Lung (tissue), 12 donors: ENCODE data around the gene PPIP5K1. TPM values are rescaled to one million over a fixed set of nuclear protein-coding genes. Genes with fewer than 3 reads are reported as not detected.
A peak's percentile ranks its signal among the peaks of the same experiment; 100 is the strongest.

Experiments used
- ATAC-seq: fragments of 200-7000 bp; cut with Tn5 transposase; one replicate; pipeline ENCODE4 v1.9.1; 2020; ENCODE audit warnings: moderate number of reproducible peaks; ENCODE audit not compliant: insufficient read depth, low FRiP score
- DNase-seq, 3 donors: peaks; one replicate each; pipeline ENCODE4 v3.0.0-alpha.2; 2013 to 2017
- H3K27ac ChIP-seq, 2 donors: one replicate each; pipeline ENCODE4 v1.5.1; 2013; ENCODE audit warnings: mild to moderate bottlenecking in 2 of 2, moderate library complexity in 2 of 2, control low read depth in 1 of 2, inconsistent platforms in 1 of 2, low read depth in 1 of 2, low read length in 1 of 2
- H3K27me3 ChIP-seq, 3 donors: one replicate each; pipeline ENCODE4 v1.5.1; 2013; ENCODE audit warnings: low read length in 2 of 3; ENCODE audit not compliant: control insufficient read depth in 3 of 3, insufficient read depth in 3 of 3
- H3K36me3 ChIP-seq, 4 donors: one replicate each; pipeline ENCODE4 v1.5.1; 2013; ENCODE audit warnings: low read length in 4 of 4, mild to moderate bottlenecking in 1 of 4, moderate library complexity in 1 of 4; ENCODE audit not compliant: control insufficient read depth in 4 of 4, insufficient read depth in 4 of 4
- H3K4me1 ChIP-seq, 5 donors: one replicate each; pipeline ENCODE4 v1.5.1; 2013; ENCODE audit warnings: low read length in 5 of 5, mild to moderate bottlenecking in 2 of 5, moderate library complexity in 1 of 5; ENCODE audit not compliant: control insufficient read depth in 5 of 5, insufficient read depth in 5 of 5
- H3K4me3 ChIP-seq: one replicate; pipeline ENCODE4 v1.5.1; 2013; ENCODE audit warnings: mild to moderate bottlenecking, control low read depth, moderate library complexity
- H3K9ac ChIP-seq, 2 donors: one replicate each; pipeline ENCODE4 v1.5.1; 2013; ENCODE audit warnings: low read length in 2 of 2, control low read depth in 1 of 2; ENCODE audit not compliant: insufficient read depth in 1 of 2
- H3K9me3 ChIP-seq, 4 donors: one replicate each; pipeline ENCODE4 v1.5.1; 2013; ENCODE audit warnings: low read length in 3 of 4, mild to moderate bottlenecking in 1 of 4, moderate library complexity in 1 of 4; ENCODE audit not compliant: control insufficient read depth in 4 of 4, insufficient read depth in 3 of 4
- CTCF ChIP-seq: IDR thresholded peaks from 2 replicates; pipeline ENCODE4 v1.5.1; 2012; ENCODE audit warnings: mild to moderate bottlenecking; ENCODE audit errors: control extremely low read depth, extremely low read depth
- WGBS, 2 donors: extraction: QIAGEN DNeasy Blood & Tissue Kit; methylation state at CpG; one replicate each; pipeline ENCODE4 v1.1.7; 2013; 5-methylcytosine and 5-hydroxymethylcytosine counted together
- polyA plus RNA-seq, 2 donors: library from polyadenylated mRNA; stranded (reverse); fragments of 200-250 nt; gene quantifications; one replicate each; pipeline ENCODE4 v1.2.1, GENCODE V29; 2013
- total RNA-seq, 2 donors: library from RNA; depleted of rRNA in 1 of 2; stranded (reverse); fragments of >200 nt in 1 of 2; gene quantifications; one replicate each; pipeline ENCODE4 v1.2.1, GENCODE V29; 2014 to 2021
- donor health status: control.
- donor health status: control.
- donor health status: Bipolar disorder and iron deficiency.
- donor health status: healthy.
- donor health status: DM: yes; HTN: yes; CAD: no.

PPIP5K1 gene
- total and polyA plus RNA-seq, 4 donors: 8.0 to 40.2 (median 16.4) TPM

GRCh38 chr15:43509660-43510199, 80.3 kb downstream of the PPIP5K1 start:
- no peak for ATAC-seq
- Histone ChIP-seq H3K27me3 (no peaks in the 10 kb centered on the region), H3K36me3 (no peaks in the 10 kb centered on the region), H3K9ac (peak overlapping the region in 1 of 2 donors; percentile 7), H3K9me3 (no peaks in the 10 kb centered on the region), H3K27ac (peak overlapping the region; percentile 20 to 95), H3K4me3 (no peak overlapping the region), H3K4me1 (peaks cover 0 to 36% (median 10%) of the 10 kb centered on the region in 5 donors)
- WGBS, 2 donors: 55 to 62% methylated on average over 8 of the region's 8 CpGs
- no peak for TF ChIP-seq CTCF
- DNase-seq: peak in 2 of 3 donors; percentile 26 to 43

GRCh38 chr15:43508991-43509659, 80.9 kb downstream of the PPIP5K1 start:
- H3K4me1 ChIP-seq: peaks cover 0 to 35% (median 10%) of the 10 kb centered on the region in 5 donors
- WGBS, 2 donors: 66 to 84% methylated on average over 9 of the region's 9 CpGs
- no peak for TF ChIP-seq CTCF
- H3K27me3 ChIP-seq: no peaks in the 10 kb centered on the region
- peak in 2 of 3 donors; percentile 25 to 36 for DNase-seq
- peak overlapping the region in 1 of 2 donors; percentile 95 for H3K27ac ChIP-seq
- ATAC-seq: no peak
- no peak overlapping the region for H3K4me3 ChIP-seq
- peak overlapping the region in 1 of 2 donors; percentile 61 for H3K9ac ChIP-seq
- no peaks in the 10 kb centered on the region for H3K36me3 ChIP-seq
- H3K9me3 ChIP-seq: no peaks in the 10 kb centered on the region

GRCh38 chr15:43508421-43508820, 81.6 kb downstream of the PPIP5K1 start:
- Histone ChIP-seq H3K4me1 (peaks cover 0 to 34% (median 10%) of the 10 kb centered on the region in 5 donors), H3K9me3 (no peaks in the 10 kb centered on the region), H3K27ac (no peak overlapping the region), H3K36me3 (no peaks in the 10 kb centered on the region), H3K27me3 (no peaks in the 10 kb centered on the region), H3K4me3 (no peak overlapping the region), H3K9ac (peak overlapping the region in 1 of 2 donors; percentile 61)
- ATAC-seq (no peak), DNase-seq (no peak)
- TF ChIP-seq CTCF: no peak
- 92 to 93% methylated on average over 1 of the region's 1 CpG for WGBS, 2 donors
